PC-9 (cell line): ENCODE data around the gene SYK.

Source experiments
- CTCF ChIP-seq: fragments of 200-600 bp; sonication (generic); conservative IDR thresholded peaks from 2 replicates; pipeline ENCODE4 v1.6.1; 2017; ENCODE audit warnings: mixed run types, antibody characterized with exemption, mild to moderate bottlenecking, moderate library complexity
- EZH2 ChIP-seq: fragments of 200-600 bp; sonication (generic); IDR thresholded peaks from 2 replicates; pipeline ENCODE4 v1.8.0; 2017; ENCODE audit warnings: antibody characterized with exemption, low read depth

GRCh38 chr9:90942555-90942954, 140.9 kb downstream of the SYK start:
- TF ChIP-seq EZH2: no peak
- TF ChIP-seq CTCF: no peak
